GM12878 (cell line): Measurements from ENCODE around the gene TK1. TPM values are rescaled to one million over a fixed set of nuclear protein-coding genes. Genes with fewer than 3 reads are reported as not detected.

Experiments used
- ATAC-seq: fragments of 200-7000 bp; cut with Tn5 transposase; 3 replicates; pipeline ENCODE4 v1.9.1; 2020; ENCODE audit warnings: mild to moderate bottlenecking, moderate library complexity
- BruUV-seq: library from RNA; stranded (reverse); fragments of 400-500 nt; replicated peaks from 2 replicates; lab custom pipeline; 2021; lab: Mats Ljungman, UMichigan
- CTCF ChIA-PET: fragments of 300-600 bp; sonication (Branson Sonifier 250); formaldehyde crosslinking; extraction: SDS; loops from one replicate; lab custom pipeline; 2021; ENCODE audit warnings: inconsistent platforms; lab: Yijun Ruan, JAX
- POLR2A ChIA-PET: fragments of 350-600 bp; formaldehyde crosslinking; extraction: SDS; loops from one replicate; lab custom pipeline; 2021; ENCODE audit warnings: inconsistent platforms; lab: Charles Lee
- RAD21 ChIA-PET: fragments of 300-600 bp; sonication (Branson Sonifier 250); formaldehyde crosslinking; loops from one replicate; lab custom pipeline; 2023; ENCODE audit warnings: antibody characterized with exemption; ENCODE audit not compliant: unreplicated experiment; lab: Charles Lee
- SMC1A ChIA-PET: fragments of 300-600 bp; sonication (Branson Sonifier 250); formaldehyde crosslinking; loops from one replicate; lab custom pipeline; 2023; ENCODE audit not compliant: unreplicated experiment, uncharacterized antibody; lab: Charles Lee
- DNase-seq: peaks from one replicate; pipeline ENCODE4 v3.0.0-alpha.2; 2011; ENCODE audit warnings: low read depth, low spot score
- FAIRE-seq: peaks from 3 replicates; lab custom pipeline; 2011; peaks lifted over from hg19 to GRCh38; lab: Jason Lieb, UNC
- H2AFZ ChIP-seq: 2 replicates; pipeline ENCODE4 v1.6.0; 2011; ENCODE audit warnings: low read depth, low read length, control low read depth; ENCODE audit not compliant: control insufficient read depth
- H3K27ac ChIP-seq: 2 replicates; pipeline ENCODE4 v1.5.1; 2011; ENCODE audit warnings: control low read depth; ENCODE audit not compliant: control insufficient read depth, insufficient read depth
- H3K27me3 ChIP-seq, 2 experiments: replicated peaks in 1 of 2; 2 replicates each; pipeline versions ENCODE4 v1.6.0 to v1.6.1; 2011; ENCODE audit warnings: low read length in 1 of 2; ENCODE audit not compliant: control insufficient read depth in 2 of 2, insufficient read depth in 2 of 2
- H3K36me3 ChIP-seq, 2 experiments: 2 replicates each; pipeline ENCODE4 v1.5.1; 2011; ENCODE audit warnings: low read length in 1 of 2; ENCODE audit not compliant: control insufficient read depth in 2 of 2, insufficient read depth in 2 of 2
- H3K4me1 ChIP-seq: 2 replicates; pipeline ENCODE4 v1.6.1; 2011; ENCODE audit warnings: mild to moderate bottlenecking, low read length, moderate library complexity, mixed read lengths; ENCODE audit not compliant: control insufficient read depth, insufficient read depth
- H3K4me2 ChIP-seq: 2 replicates; pipeline ENCODE4 v1.6.0; 2011; ENCODE audit warnings: control low read depth; ENCODE audit not compliant: control insufficient read depth, insufficient read depth
- H3K4me3 ChIP-seq: fragments of 200-600 bp; sonication (generic); 2 replicates; pipeline ENCODE4 v1.5.1; 2016
- H3K79me2 ChIP-seq: 2 replicates; pipeline ENCODE4 v1.6.0; 2011; ENCODE audit warnings: low read length; ENCODE audit not compliant: control insufficient read depth, insufficient read depth
- H3K9ac ChIP-seq: 2 replicates; pipeline ENCODE4 v1.8.0; 2011; ENCODE audit warnings: low read length, control low read depth, mixed read lengths; ENCODE audit not compliant: control insufficient read depth, insufficient read depth
- H3K9me3 ChIP-seq: replicated peaks from 3 replicates; pipeline ENCODE4 v1.5.1; 2011; ENCODE audit warnings: mild to moderate bottlenecking, low read length; ENCODE audit not compliant: control insufficient read depth, insufficient read depth
- H4K20me1 ChIP-seq: 2 replicates; pipeline ENCODE4 v1.6.0; 2011; ENCODE audit not compliant: control insufficient read depth, insufficient read depth
- BCL3 ChIP-seq: IDR thresholded peaks from 2 replicates; pipeline ENCODE4 v1.6.1; 2011; ENCODE audit warnings: borderline replicate concordance, low read depth, mild to moderate bottlenecking, moderate library complexity, low read length; ENCODE audit not compliant: insufficient read depth, poor library complexity, severe bottlenecking
- BHLHE40 ChIP-seq, 2 experiments: fragments of 450-650 bp in 1 of 2; IDR thresholded peaks; 2 replicates each; pipeline ENCODE4 v1.6.1; 2011 to 2017; ENCODE audit warnings: low read depth in 2 of 2, borderline replicate concordance in 1 of 2, improper control_type of control experiment in 1 of 2, low read length in 1 of 2, mild to moderate bottlenecking in 1 of 2
- CEBPZ ChIP-seq: fragments of 150-350 bp; IDR thresholded peaks from 2 replicates; pipeline ENCODE4 v1.6.1; 2016; ENCODE audit warnings: low read depth, low read length
- ESRRA ChIP-seq: IDR thresholded peaks from 2 replicates; pipeline ENCODE4 v1.6.1; 2012; ENCODE audit warnings: mild to moderate bottlenecking, low read length, improper control_type of control experiment
- POLR2A ChIP-seq: IDR thresholded peaks from 2 replicates; pipeline ENCODE4 v1.6.1; 2011; ENCODE audit warnings: low read depth, mild to moderate bottlenecking, low read length
- TBL1XR1 ChIP-seq: IDR thresholded peaks from 2 replicates; pipeline ENCODE4 v1.6.1; 2012; ENCODE audit warnings: low read depth, low read length, improper control_type of control experiment
- YY1 ChIP-seq: IDR thresholded peaks from 2 replicates; pipeline ENCODE4 v1.6.1; 2011; ENCODE audit warnings: low read depth, mild to moderate bottlenecking, low read length
- WGBS: methylation state at CpG from one replicate; pipeline ENCODE4 v1.1.6; 2016; ENCODE audit warnings: low lambda C conversion rate; ENCODE audit not compliant: insufficient replicate concordance, insufficient coverage; ENCODE audit errors: missing lambda C conversion rate; 5-methylcytosine and 5-hydroxymethylcytosine counted together
- in situ Hi-C: fragments of 300-500 bp; cut with MboI; formaldehyde crosslinking; loops from 9 replicates; pipeline ENCODE4 v1.14.3; 2018; ENCODE audit warnings: mixed read lengths
- intact Hi-C: fragments of 100-400 bp; cut with micrococcal nuclease; formaldehyde crosslinking; loops from one replicate; pipeline ENCODE4 v1.14.2; 2022; ENCODE audit not compliant: unreplicated experiment
- polyA plus RNA-seq, 11 experiments: library from polyadenylated mRNA; depleted of rRNA in 4 of 11; unstranded in 6 of 11; stranded (reverse) in 5 of 11; fragments of >200 nt; fragmentation: Nextera tagmentation in 4 of 11; fragmentation: Illumina TruSeq in 1 of 11; extraction: Ambion mirVana in 4 of 11; extraction: Trizol in 1 of 11; gene quantifications; 1 replicate in 1 of 11; 2 replicates in 10 of 11; pipeline versions ENCODE4 v1.2.1 to v1.2.3, GENCODE V29; 2011 to 2016; ENCODE audit warnings: inconsistent platforms in 2 of 11, missing spikeins in 2 of 11, low read depth in 1 of 11
- total RNA-seq, 4 experiments: library from RNA; depleted of rRNA in 3 of 4; stranded (reverse); fragments of >200 nt in 3 of 4; fragmentation: Illumina TruSeq in 1 of 4; extraction: Trizol in 1 of 4; gene quantifications; 2 replicates each; pipeline versions ENCODE4 v1.2.1 to v1.2.3, GENCODE V29; 2013 to 2021
- TF ChIP-seq, protein P1 (sequence below): IDR thresholded peaks from 2 replicates; pipeline ENCODE4 v1.6.1; 2011; ENCODE audit warnings: low read depth, low read length, improper control_type of control experiment, borderline replicate concordance

The TK1 gene
- total and polyA plus RNA-seq, 10 of the 15 experiments (the other 5 are each of a cell fraction or from before 2014, with no cell fraction given), result 4.6 to 175 (median 77.9) TPM

DNA sequence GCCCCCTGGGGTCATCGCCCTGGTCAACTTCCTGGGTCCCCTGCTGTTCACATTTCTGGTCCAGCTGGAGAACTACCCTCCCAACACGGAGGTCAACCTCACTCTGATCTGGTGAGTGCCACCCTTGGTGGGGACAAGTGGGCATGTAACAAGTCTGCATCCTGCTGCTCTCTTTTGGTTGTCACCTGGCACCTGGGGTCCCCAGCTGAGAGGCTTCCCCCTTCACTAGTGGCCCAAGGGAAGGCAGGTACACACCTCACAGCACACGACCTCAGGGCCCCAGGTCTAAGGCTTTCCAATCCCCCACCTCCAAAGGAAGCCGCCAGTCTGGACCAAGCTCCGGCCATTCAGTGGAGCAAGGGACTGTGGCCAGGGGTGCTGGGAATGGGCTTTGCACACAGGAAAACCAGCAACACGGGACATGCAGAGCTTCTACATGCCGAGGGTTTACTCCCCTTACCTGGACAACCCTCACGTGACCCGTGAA lies 51.9 kb downstream of the TK1 start:
- peaks cover 13 to 16% of the 10 kb centered on the region in 2 experiments; a peak in 3 of 4 replicates for H3K36me3 ChIP-seq
- FAIRE-seq, result no peak
- H4K20me1 ChIP-seq, result no peaks in the 10 kb centered on the region

More for the DNA sequence above, 51.9 kb downstream of the TK1 start:
- H3K9ac ChIP-seq, result peak overlapping the region; percentile 46
- ChIA-PET SMC1A (interaction anchor here (1.0 to 5.1 kb wide), 13 partner anchors 9 to 115 kb away, joined by 3 to 51 read pairs (median 4); no protein-coding TSS in a partner anchor), POLR2A (interaction anchor here (0.6 to 2.0 kb wide), 13 partner anchors 8 to 115 kb away, joined by 3 to 9 read pairs (median 3); no protein-coding TSS in a partner anchor), CTCF (interaction anchor here (0.9 to 9.5 kb wide), 21 partner anchors 8 to 121 kb away, joined by 3 to 132 read pairs (median 7); partner anchors contain the start of genes AFMID, C17orf99, SYNGR2 and TK1), RAD21 (interaction anchor here (0.8 to 6.8 kb wide), 13 partner anchors 10 to 116 kb away, joined by 3 to 83 read pairs (median 4); no protein-coding TSS in a partner anchor)
- intact Hi-C loops, result loop anchor here (2.0 kb wide), 1 partner anchor 38 kb away; no protein-coding TSS in a partner anchor
- TF ChIP-seq ESRRA, result no peak
- TF ChIP-seq, protein P1, sequence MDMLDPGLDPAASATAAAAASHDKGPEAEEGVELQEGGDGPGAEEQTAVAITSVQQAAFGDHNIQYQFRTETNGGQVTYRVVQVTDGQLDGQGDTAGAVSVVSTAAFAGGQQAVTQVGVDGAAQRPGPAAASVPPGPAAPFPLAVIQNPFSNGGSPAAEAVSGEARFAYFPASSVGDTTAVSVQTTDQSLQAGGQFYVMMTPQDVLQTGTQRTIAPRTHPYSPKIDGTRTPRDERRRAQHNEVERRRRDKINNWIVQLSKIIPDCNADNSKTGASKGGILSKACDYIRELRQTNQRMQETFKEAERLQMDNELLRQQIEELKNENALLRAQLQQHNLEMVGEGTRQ, result no peak
- no peak for TF ChIP-seq TBL1XR1
- peak; percentile 49; the same call in 1 of the 2 replicates for TF ChIP-seq POLR2A
- TF ChIP-seq BCL3, result no peak
- no peak for TF ChIP-seq BHLHE40 (IDR thresholded peaks at IDR 0.05; ENCODE audit: borderline replicate concordance in 1 of 2, low read depth in 2 of 2, low read length in 1 of 2)
- no peak for TF ChIP-seq CEBPZ
- TF ChIP-seq YY1, result no peak
- peak overlapping the region; percentile 94; the same call in 1 of the 2 replicates for H3K4me3 ChIP-seq
- in situ Hi-C loops, result no loop called here
- BruUV-seq, result no TSS peak
- peak overlapping the region; percentile 93 for H3K27ac ChIP-seq
- no peak for ATAC-seq
- peaks cover 58% of the 10 kb centered on the region for H3K79me2 ChIP-seq
- H3K27me3 ChIP-seq, result no peaks in the 10 kb centered on the region
- DNase-seq, result no peak
- H3K4me2 ChIP-seq, result peak overlapping the region; percentile 96
- WGBS, result 73% methylated on average over 9 of the region's 9 CpGs
- H3K9me3 ChIP-seq, result no peaks in the 10 kb centered on the region
- H2AFZ ChIP-seq, result no peak overlapping the region
- peaks cover 59% of the 10 kb centered on the region for H3K4me1 ChIP-seq
